Stomach (tissue), 4 donors: ENCODE results near the gene RABGAP1.

ENCODE experiments used
- CTCF ChIP-seq, 7 experiments: fragments of 450-650 bp in 4 of 7; fragments of 200-600 bp in 3 of 7; sonication (generic) in 3 of 7; IDR thresholded peaks; one replicate each; pipeline ENCODE4 v1.5.1; 2016 to 2019; ENCODE audit warnings: antibody characterized with exemption in 7 of 7, control low read depth in 2 of 7, mild to moderate bottlenecking in 1 of 7
- POLR2A ChIP-seq, 4 donors: fragments of 450-650 bp; IDR thresholded peaks; one replicate each; pipeline ENCODE4 v1.6.1; 2016; ENCODE audit warnings: antibody characterized with exemption in 4 of 4, control low read depth in 2 of 4, mild to moderate bottlenecking in 1 of 4, moderate library complexity in 1 of 4

DNA sequence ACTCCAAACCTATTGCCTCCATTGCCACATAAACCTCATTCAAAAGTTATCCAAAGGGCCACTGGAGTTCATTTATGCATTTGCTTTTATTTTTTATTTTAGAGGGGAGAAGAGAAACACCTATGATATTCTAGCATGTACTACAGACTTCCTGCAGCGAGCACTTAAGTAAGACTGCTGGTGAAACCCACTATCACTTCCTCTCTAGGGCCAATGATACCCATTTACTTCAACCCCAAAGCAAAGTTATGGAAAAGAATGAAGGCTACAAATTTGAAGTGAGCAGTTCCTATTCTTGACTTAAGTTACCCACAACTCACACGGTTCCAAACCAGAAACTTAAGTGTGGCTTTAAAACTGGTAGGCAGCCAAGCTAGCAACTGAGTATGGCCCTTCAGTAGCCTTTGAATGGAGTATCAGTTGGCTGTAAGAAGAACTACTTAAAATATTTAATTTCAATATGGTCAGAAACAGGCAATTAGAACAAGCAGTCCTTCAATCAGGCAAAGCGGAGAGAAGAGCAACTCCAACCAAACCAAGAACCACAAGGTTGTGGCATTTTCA lies 186.8 kb downstream of the RABGAP1 start:
- TF ChIP-seq CTCF (IDR thresholded peaks at IDR 0.05): no peak
- no peak for TF ChIP-seq POLR2A (IDR thresholded peaks at IDR 0.05)
